Smooth muscle cell (in vitro differentiated cells): Measurements from ENCODE around the gene F7. TPM values are rescaled to one million over a fixed set of nuclear protein-coding genes. Genes with fewer than 3 reads are reported as not detected.
"Not testable (repeated sequence)": the region's sequence is repeated elsewhere in the genome, so short reads cannot be mapped to it uniquely, and the experiment has no call there.

Source experiments
- DNase-seq: peaks from one replicate; lab custom pipeline; 2025; ENCODE audit not compliant: unreplicated experiment; lab: John Stamatoyannopoulos, UW
- H2AFZ ChIP-seq: fragments of 200-600 bp; sonication (generic); 2 replicates; pipeline ENCODE4 v1.6.0; 2016; ENCODE audit warnings: antibody characterized with exemption, low read depth, mild to moderate bottlenecking
- H3F3A ChIP-seq: fragments of 200-600 bp; sonication (generic); 2 replicates; pipeline ENCODE4 v1.6.0; 2017; ENCODE audit warnings: antibody characterized with exemption, low read depth
- H3K27ac ChIP-seq: fragments of 200-600 bp; sonication (generic); 2 replicates; pipeline ENCODE4 v1.5.1; 2016; ENCODE audit warnings: low read depth, mild to moderate bottlenecking
- H3K27me3 ChIP-seq: fragments of 200-600 bp; sonication (generic); 2 replicates; pipeline ENCODE4 v1.6.1; 2016; ENCODE audit warnings: low read depth, mild to moderate bottlenecking
- H3K36me3 ChIP-seq: fragments of 200-600 bp; sonication (generic); 2 replicates; pipeline ENCODE4 v1.5.1; 2016; ENCODE audit warnings: low read depth
- H3K4me1 ChIP-seq: fragments of 200-600 bp; sonication (generic); 2 replicates; pipeline ENCODE4 v1.5.1; 2016; ENCODE audit warnings: low read depth
- H3K4me2 ChIP-seq: fragments of 200-600 bp; sonication (generic); 2 replicates; pipeline ENCODE4 v1.6.0; 2016; ENCODE audit warnings: mild to moderate bottlenecking
- H3K4me3 ChIP-seq: fragments of 200-600 bp; sonication (generic); 2 replicates; pipeline ENCODE4 v1.5.1; 2016; ENCODE audit warnings: mild to moderate bottlenecking
- H3K79me2 ChIP-seq: fragments of 200-600 bp; sonication (generic); 2 replicates; pipeline ENCODE4 v1.6.0; 2016; ENCODE audit warnings: low read depth, mild to moderate bottlenecking
- H3K9ac ChIP-seq: fragments of 200-600 bp; sonication (generic); 2 replicates; pipeline ENCODE4 v1.6.0; 2016; ENCODE audit warnings: low read depth
- H3K9me3 ChIP-seq: fragments of 200-600 bp; sonication (generic); replicated peaks from 2 replicates; pipeline ENCODE4 v1.5.1; 2016; ENCODE audit warnings: low read depth
- H4K20me1 ChIP-seq: fragments of 200-600 bp; sonication (generic); 2 replicates; pipeline ENCODE4 v1.6.0; 2016; ENCODE audit warnings: low read depth
- WGBS: methylation state at CpG from one replicate; pipeline ENCODE4 v1.1.7; 2016; ENCODE audit warnings: low lambda C conversion rate; 5-methylcytosine and 5-hydroxymethylcytosine counted together
- polyA plus RNA-seq: library from polyadenylated mRNA; unstranded; fragments of >200 nt; fragmentation: Nextera tagmentation; extraction: Ambion mirVana; gene quantifications from 2 replicates; pipeline ENCODE4 v1.2.1, GENCODE V29; 2016
- total RNA-seq: library from RNA; depleted of rRNA; stranded (reverse); fragments of >200 nt; gene quantifications from 2 replicates; pipeline ENCODE4 v1.2.3, GENCODE V29; 2014
- TF ChIP-seq, protein P1 (sequence below): fragments of 200-600 bp; sonication (generic); IDR thresholded peaks from 2 replicates; pipeline ENCODE4 v1.5.1; 2017; ENCODE audit warnings: borderline replicate concordance, mild to moderate bottlenecking, antibody characterized with exemption; ENCODE audit not compliant: insufficient read depth, poor library complexity, severe bottlenecking

F7 gene
- 0.63 and 1.7 TPM in 2 replicates for total RNA-seq
- 1.7 TPM in 2 replicates for polyA plus RNA-seq

DNA sequence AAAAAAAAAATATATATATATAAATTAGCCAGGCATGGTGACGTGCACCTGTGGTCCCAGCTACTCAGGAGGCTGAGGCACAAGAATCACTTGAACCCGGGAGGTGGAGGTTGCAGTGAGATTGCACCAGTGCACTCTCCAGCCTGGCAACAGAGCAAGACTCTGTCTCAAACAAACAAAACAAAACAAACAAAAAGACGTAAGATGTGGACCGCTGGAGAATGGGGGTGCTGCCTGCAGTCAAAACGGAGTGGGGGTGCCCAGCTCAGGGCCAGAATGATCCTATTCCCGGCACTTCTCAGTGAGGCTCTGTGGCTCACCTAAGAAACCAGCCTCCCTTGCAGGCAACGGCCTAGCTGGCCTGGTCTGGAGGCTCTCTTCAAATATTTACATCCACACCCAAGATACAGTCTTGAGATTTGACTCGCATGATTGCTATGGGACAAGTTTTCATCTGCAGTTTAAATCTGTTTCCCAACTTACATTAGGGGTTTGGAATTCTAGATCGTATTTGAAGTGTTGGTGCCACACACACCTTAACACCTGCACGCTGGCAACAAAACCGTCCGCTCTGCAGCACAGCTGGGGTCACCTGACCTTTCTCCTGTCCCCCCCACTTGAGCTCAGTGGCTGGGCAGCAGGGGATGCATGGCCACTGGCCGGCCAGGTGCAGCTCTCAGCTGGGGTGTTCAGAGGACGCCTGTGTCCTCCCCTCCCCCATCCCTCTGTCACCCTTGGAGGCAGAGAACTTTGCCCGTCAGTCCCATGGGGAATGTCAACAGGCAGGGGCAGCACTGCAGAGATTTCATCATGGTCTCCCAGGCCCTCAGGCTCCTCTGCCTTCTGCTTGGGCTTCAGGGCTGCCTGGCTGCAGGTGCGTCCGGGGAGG is at the start of gene F7:
Gene F7 (plus strand): TSS at position 760 of the 889 bp plus-strand sequence. CDS start 51 bp downstream, at position 811.
- peaks cover 5% of the 10 kb centered on the region for H3K27me3 ChIP-seq
- no peak for DNase-seq

GRCh38 chr13:113057084-113057483 is 48.5 kb upstream of the F7 start:
- Histone ChIP-seq H3K27ac (no peak overlapping the region), H3K36me3 (no peaks in the 10 kb centered on the region), H4K20me1 (no peaks in the 10 kb centered on the region), H3K79me2 (no peaks in the 10 kb centered on the region), H2AFZ (no peak overlapping the region), H3K4me1 (no peaks in the 10 kb centered on the region), H3K4me2 (no peak overlapping the region), H3K27me3 (no peaks in the 10 kb centered on the region), H3K9ac (no peak overlapping the region), H3K4me3 (no peak overlapping the region), H3K9me3 (no peaks in the 10 kb centered on the region), H3F3A (no peaks in the 10 kb centered on the region)
- TF ChIP-seq, protein P1, sequence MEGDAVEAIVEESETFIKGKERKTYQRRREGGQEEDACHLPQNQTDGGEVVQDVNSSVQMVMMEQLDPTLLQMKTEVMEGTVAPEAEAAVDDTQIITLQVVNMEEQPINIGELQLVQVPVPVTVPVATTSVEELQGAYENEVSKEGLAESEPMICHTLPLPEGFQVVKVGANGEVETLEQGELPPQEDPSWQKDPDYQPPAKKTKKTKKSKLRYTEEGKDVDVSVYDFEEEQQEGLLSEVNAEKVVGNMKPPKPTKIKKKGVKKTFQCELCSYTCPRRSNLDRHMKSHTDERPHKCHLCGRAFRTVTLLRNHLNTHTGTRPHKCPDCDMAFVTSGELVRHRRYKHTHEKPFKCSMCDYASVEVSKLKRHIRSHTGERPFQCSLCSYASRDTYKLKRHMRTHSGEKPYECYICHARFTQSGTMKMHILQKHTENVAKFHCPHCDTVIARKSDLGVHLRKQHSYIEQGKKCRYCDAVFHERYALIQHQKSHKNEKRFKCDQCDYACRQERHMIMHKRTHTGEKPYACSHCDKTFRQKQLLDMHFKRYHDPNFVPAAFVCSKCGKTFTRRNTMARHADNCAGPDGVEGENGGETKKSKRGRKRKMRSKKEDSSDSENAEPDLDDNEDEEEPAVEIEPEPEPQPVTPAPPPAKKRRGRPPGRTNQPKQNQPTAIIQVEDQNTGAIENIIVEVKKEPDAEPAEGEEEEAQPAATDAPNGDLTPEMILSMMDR = no peak
- WGBS = 100% methylated on average over 1 of the region's 1 CpG
- DNase-seq = no peak

More for the DNA sequence above, at the start of gene F7:
- Histone ChIP-seq H3K36me3 (no peaks in the 10 kb centered on the region), H3K79me2 (no peaks in the 10 kb centered on the region), H3K4me3 (no peak within 1 kb of the TSS), H3K27ac (no peak within 1 kb of the TSS), H3K9me3 (no peaks in the 10 kb centered on the region), H3K4me1 (no peaks in the 10 kb centered on the region), H2AFZ (no peak within 1 kb of the TSS), H3F3A (no peaks in the 10 kb centered on the region), H3K4me2 (no peak within 1 kb of the TSS), H4K20me1 (no peaks in the 10 kb centered on the region), H3K9ac (no peak within 1 kb of the TSS)
- TF ChIP-seq, protein P1 = no peak
- 77% methylated on average over 17 of the region's 17 CpGs for WGBS

GRCh38 chr13:113057559-113057958 is 48.0 kb upstream of the F7 start:
- H3K4me2 ChIP-seq, H3K27me3 ChIP-seq, H3K9me3 ChIP-seq, DNase-seq, H2AFZ ChIP-seq, H3K9ac ChIP-seq, H3K36me3 ChIP-seq, H3K79me2 ChIP-seq, H3K4me3 ChIP-seq, H3K27ac ChIP-seq, H3F3A ChIP-seq, H4K20me1 ChIP-seq, H3K4me1 ChIP-seq: not testable (repeated sequence)
- WGBS = 92% methylated on average over 3 of the region's 3 CpGs

DNA sequence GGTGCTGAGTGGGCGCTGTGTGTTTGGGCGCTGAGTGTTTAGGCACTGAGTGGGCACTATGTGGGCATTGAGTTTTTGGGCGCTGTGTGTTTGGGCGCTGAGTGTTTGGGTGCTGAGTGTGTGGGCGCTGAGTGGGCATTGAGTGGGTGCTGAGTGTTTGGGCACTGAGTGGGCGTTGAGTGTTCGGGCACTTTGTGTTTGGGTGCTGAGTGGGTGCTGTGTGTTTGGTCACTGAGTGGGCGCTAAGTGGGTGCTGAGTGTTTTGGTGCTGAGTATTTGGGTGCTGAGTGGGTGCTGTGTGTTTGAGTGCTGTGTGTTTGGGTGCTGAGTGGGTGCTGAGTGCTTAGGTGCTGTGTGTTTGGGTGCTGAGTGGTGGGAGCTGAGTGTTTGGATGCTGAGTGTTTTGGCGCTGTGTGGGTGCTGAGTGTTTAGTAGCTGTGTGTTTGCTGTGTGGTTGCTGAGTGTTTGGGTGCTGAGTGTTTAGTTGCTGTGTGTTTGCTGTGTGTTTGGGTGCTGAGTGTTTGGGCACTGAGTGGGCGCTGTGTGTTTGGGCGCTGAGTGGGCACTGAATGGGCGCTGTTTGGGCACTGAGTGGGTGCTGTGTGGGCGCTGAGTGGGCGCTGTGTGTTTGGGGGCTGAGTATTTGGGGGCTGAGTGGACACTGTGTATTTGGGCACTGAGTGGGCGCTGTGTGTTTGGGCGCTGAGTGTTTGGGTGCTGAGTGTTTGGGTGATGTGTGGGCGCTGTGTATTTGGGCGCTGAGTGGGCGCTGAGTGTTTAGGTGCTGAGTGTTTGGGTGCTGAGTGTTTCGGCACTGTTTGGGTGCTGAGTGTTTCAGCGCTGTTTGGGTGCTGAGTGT is 47.2 kb upstream of the F7 start:
- DNase-seq = no peak
- Histone ChIP-seq H3K4me1 (no peaks in the 10 kb centered on the region), H3K9ac (no peak overlapping the region), H3K9me3 (no peaks in the 10 kb centered on the region), H3K27me3 (no peaks in the 10 kb centered on the region), H3K27ac (no peak overlapping the region), H3K4me2 (no peak overlapping the region), H3K79me2 (no peaks in the 10 kb centered on the region), H4K20me1 (no peaks in the 10 kb centered on the region), H3F3A (no peaks in the 10 kb centered on the region), H3K36me3 (no peaks in the 10 kb centered on the region), H2AFZ (no peak overlapping the region), H3K4me3 (no peak overlapping the region)
- WGBS = 95% methylated on average over 21 of the region's 21 CpGs
- TF ChIP-seq, protein P1 = no peak
